Endothelial cell of umbilical vein (primary cell): ENCODE data around the gene LSP1. TPM values are rescaled to one million over a fixed set of nuclear protein-coding genes. Genes with fewer than 3 reads are reported as not detected.

Experiments
- BruUV-seq: library from RNA; stranded (reverse); fragments of 400-500 nt; replicated peaks from 2 replicates; lab custom pipeline; 2021; lab: Mats Ljungman, UMichigan
- CTCF ChIA-PET: fragments of 300-600, 350-600 bp; sonication (Branson Sonifier 250); formaldehyde crosslinking; loops from one replicate; lab custom pipeline; 2021; ENCODE audit warnings: antibody characterized with exemption, inconsistent platforms; lab: Charles Lee
- POLR2A ChIA-PET: fragments of 300-600, 350-600 bp; sonication (Branson Sonifier 250); formaldehyde crosslinking; loops from one replicate; lab custom pipeline; 2021; ENCODE audit warnings: antibody characterized with exemption, inconsistent platforms; lab: Charles Lee
- DNase-seq: peaks from one replicate; pipeline ENCODE4 v3.0.0-alpha.2; 2011; ENCODE audit warnings: low read depth, low spot score
- FAIRE-seq: peaks from 2 replicates; lab custom pipeline; 2011; peaks lifted over from hg19 to GRCh38; lab: Jason Lieb, UNC
- H2AFZ ChIP-seq: 2 replicates; pipeline ENCODE4 v1.6.0; 2012; ENCODE audit warnings: low read depth, low read length, control low read depth, inconsistent platforms
- H3K27ac ChIP-seq: 2 replicates; pipeline ENCODE4 v1.5.1; 2011; ENCODE audit warnings: low read depth, mild to moderate bottlenecking, control low read depth, low read length, moderate library complexity; ENCODE audit not compliant: insufficient read depth
- H3K27me3 ChIP-seq, 2 experiments: 2 replicates each; pipeline versions ENCODE4 v1.6.0 to v1.6.1; 2011; ENCODE audit warnings: low read length in 2 of 2, mixed read lengths in 1 of 2; ENCODE audit not compliant: control insufficient read depth in 2 of 2, insufficient read depth in 2 of 2
- H3K36me3 ChIP-seq, 2 experiments: 2 replicates in 1 of 2; 3 replicates in 1 of 2; pipeline ENCODE4 v1.5.1; 2011; ENCODE audit warnings: low read length in 2 of 2, mild to moderate bottlenecking in 1 of 2, moderate library complexity in 1 of 2; ENCODE audit not compliant: control insufficient read depth in 2 of 2, insufficient read depth in 2 of 2; ENCODE audit errors: extremely low read depth in 1 of 2
- H3K4me1 ChIP-seq: 3 replicates; pipeline ENCODE4 v1.5.1; 2011; ENCODE audit warnings: mild to moderate bottlenecking, low read length; ENCODE audit not compliant: control insufficient read depth, insufficient read depth; ENCODE audit errors: extremely low read depth
- H3K4me2 ChIP-seq: 2 replicates; pipeline ENCODE4 v1.6.1; 2011; ENCODE audit warnings: low read length, control low read depth, mixed read lengths; ENCODE audit not compliant: insufficient read depth
- H3K4me3 ChIP-seq, 3 experiments: fragments of 200-600 bp in 1 of 3; sonication (generic), shearing (Covaris generic) in 1 of 3; replicated peaks in 1 of 3; 2 replicates each; pipeline ENCODE4 v1.5.1; 2011 to 2016; ENCODE audit warnings: control low read depth in 3 of 3, low read length in 3 of 3, mild to moderate bottlenecking in 2 of 3, inconsistent platforms in 1 of 3, low read depth in 1 of 3, moderate library complexity in 1 of 3; ENCODE audit not compliant: insufficient read depth in 1 of 3
- H3K79me2 ChIP-seq: 2 replicates; pipeline ENCODE4 v1.6.0; 2012; ENCODE audit warnings: low read length, inconsistent platforms; ENCODE audit not compliant: control insufficient read depth, insufficient read depth
- H3K9ac ChIP-seq: replicated peaks from 2 replicates; pipeline ENCODE3; 2011; ENCODE audit warnings: low read length, control low read depth; ENCODE audit not compliant: insufficient read depth; ENCODE audit errors: extremely low read depth
- H3K9me1 ChIP-seq: replicated peaks from 3 replicates; pipeline ENCODE4 v1.6.0; 2011; ENCODE audit warnings: mild to moderate bottlenecking, low read length; ENCODE audit not compliant: control insufficient read depth, insufficient read depth; ENCODE audit errors: extremely low read depth
- H3K9me3 ChIP-seq: replicated peaks from 2 replicates; pipeline ENCODE4 v1.5.1; 2012; ENCODE audit warnings: low read length, inconsistent platforms; ENCODE audit not compliant: control insufficient read depth, insufficient read depth
- H4K20me1 ChIP-seq: replicated peaks from 2 replicates; pipeline ENCODE3; 2011; ENCODE audit warnings: mild to moderate bottlenecking, low read length; ENCODE audit not compliant: control insufficient read depth, insufficient read depth; ENCODE audit errors: extremely low read depth
- EZH2 ChIP-seq: IDR thresholded peaks from 2 replicates; pipeline ENCODE4 v1.6.1; 2012; ENCODE audit warnings: borderline replicate concordance, low read depth, mild to moderate bottlenecking, moderate library complexity, low read length, inconsistent platforms; ENCODE audit not compliant: severe bottlenecking
- FOS ChIP-seq: IDR thresholded peaks from 2 replicates; pipeline ENCODE4 v1.6.1; 2011; ENCODE audit warnings: mild to moderate bottlenecking, low read length, moderate library complexity, borderline replicate concordance; ENCODE audit not compliant: insufficient read depth
- GATA2 ChIP-seq: IDR thresholded peaks from 2 replicates; pipeline ENCODE4 v1.7.0; 2011; ENCODE audit warnings: low read depth, mild to moderate bottlenecking, moderate library complexity, mixed read lengths, low read length; ENCODE audit not compliant: insufficient read length, insufficient read depth
- JUN ChIP-seq: IDR thresholded peaks from 2 replicates; pipeline ENCODE4 v1.6.1; 2011; ENCODE audit warnings: borderline replicate concordance, low read depth; ENCODE audit not compliant: insufficient read length, insufficient read depth
- MAX ChIP-seq: IDR thresholded peaks from 2 replicates; pipeline ENCODE4 v1.6.1; 2011; ENCODE audit not compliant: insufficient read depth, insufficient read length
- MYC ChIP-seq: IDR thresholded peaks from one replicate; pipeline ENCODE4 v1.6.1; 2011; ENCODE audit warnings: mild to moderate bottlenecking, low read depth, low read length
- POLR2A ChIP-seq: IDR thresholded peaks from 2 replicates; pipeline ENCODE4 v1.6.1; 2012; ENCODE audit warnings: low read depth, mild to moderate bottlenecking, control low read depth, low read length
- POLR2AphosphoS5 ChIP-seq: IDR thresholded peaks from 2 replicates; pipeline ENCODE4 v1.6.1; 2012; ENCODE audit warnings: low read depth, mild to moderate bottlenecking, control low read depth, low read length, moderate library complexity; ENCODE audit not compliant: insufficient read depth
- dilution Hi-C: fragments of 300-500 bp; cut with MboI; formaldehyde crosslinking; loops from one replicate; pipeline ENCODE4 v1.15.0; 2019; ENCODE audit warnings: low sequenced_read_pairs; ENCODE audit not compliant: extremely low pct_ligation_motif_present
- intact Hi-C: fragments of 100-400 bp; cut with micrococcal nuclease; formaldehyde crosslinking; loops from one replicate; pipeline ENCODE4 v1.10.0; 2022
- polyA plus RNA-seq, 4 experiments: library from polyadenylated mRNA; depleted of rRNA in 3 of 4; stranded (reverse) in 3 of 4; unstranded in 1 of 4; fragments of >200 nt; gene quantifications; 2 replicates each; pipeline versions ENCODE4 v1.2.1 to v1.2.3, GENCODE V29; 2011 to 2012; ENCODE audit warnings: missing spikeins in 1 of 4
- total RNA-seq: library from RNA; stranded (reverse); gene quantifications from 2 replicates; pipeline ENCODE4 v1.2.3, GENCODE V29; 2021
- TF ChIP-seq, protein P1 (sequence below), 2 donors: IDR thresholded peaks; 1 replicate in 1 of 2; 2 replicates in 1 of 2; pipeline ENCODE4 v1.5.1; 2011; ENCODE audit warnings: low read length in 2 of 2, mild to moderate bottlenecking in 2 of 2, moderate library complexity in 2 of 2, control low read depth in 1 of 2, inconsistent platforms in 1 of 2, low read depth in 1 of 2; ENCODE audit not compliant: insufficient read depth in 1 of 2; ENCODE audit errors: extremely low read depth in 1 of 2

LSP1 gene
- total and polyA plus RNA-seq, 2 donors (not counting 3 experiments of a cell fraction or from before 2014, with no cell fraction given), result not detected

DNA sequence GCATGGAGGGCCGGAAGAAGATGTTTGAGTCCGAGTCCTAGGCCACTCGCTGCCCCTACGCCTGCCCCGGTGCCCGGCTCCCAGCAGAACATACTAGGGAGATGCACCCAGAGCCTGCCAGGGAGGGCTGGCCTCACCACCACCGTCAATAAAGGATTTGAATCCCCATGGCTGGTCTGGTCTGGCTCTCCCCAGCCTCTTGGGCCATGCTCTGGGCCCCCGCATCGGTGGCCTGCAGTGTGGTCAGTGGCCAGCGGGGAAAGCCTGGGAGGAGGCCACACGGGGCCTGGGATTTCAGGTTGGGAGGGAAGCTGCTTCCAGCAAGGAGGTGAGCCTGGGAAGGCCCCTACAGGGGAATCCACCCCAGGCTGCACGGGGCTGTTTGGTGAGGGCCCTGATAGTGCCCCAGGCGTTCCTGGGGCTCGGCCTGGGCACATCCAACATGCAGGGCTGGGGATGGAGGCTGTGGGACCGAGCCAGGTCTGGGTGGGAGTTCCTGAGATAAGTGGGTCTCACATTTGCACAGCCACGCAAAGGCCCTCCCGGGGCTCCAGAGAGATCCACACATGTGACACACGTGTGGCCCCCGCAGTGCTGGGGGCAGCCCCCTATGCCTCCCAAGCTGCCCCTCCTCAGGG lies 11.3 kb upstream of the LSP1 start:
- CTCF ChIA-PET, result interaction anchor here (1.1 to 2.6 kb wide), 7 partner anchors 41 to 315 kb away, joined by 3 to 14 read pairs (median 7); no protein-coding TSS in a partner anchor
- Histone ChIP-seq H3K27me3 (no peaks in the 10 kb centered on the region), H4K20me1 (no peaks in the 10 kb centered on the region), H3K27ac (no peak overlapping the region), H3K79me2 (no peaks in the 10 kb centered on the region), H3K9ac (no peak overlapping the region), H3K4me2 (no peak overlapping the region), H2AFZ (no peak overlapping the region), H3K9me3 (no peaks in the 10 kb centered on the region), H3K4me3 (no peak overlapping the region), H3K9me1 (no peaks in the 10 kb centered on the region), H3K36me3 (no peaks in the 10 kb centered on the region), H3K4me1 (no peaks in the 10 kb centered on the region)
- no peak for DNase-seq
- BruUV-seq, result no TSS peak
- TF ChIP-seq GATA2, result no peak
- no peak for TF ChIP-seq POLR2AphosphoS5
- TF ChIP-seq MYC, result no peak
- no peak for TF ChIP-seq POLR2A
- TF ChIP-seq FOS, result no peak
- TF ChIP-seq, protein P1, sequence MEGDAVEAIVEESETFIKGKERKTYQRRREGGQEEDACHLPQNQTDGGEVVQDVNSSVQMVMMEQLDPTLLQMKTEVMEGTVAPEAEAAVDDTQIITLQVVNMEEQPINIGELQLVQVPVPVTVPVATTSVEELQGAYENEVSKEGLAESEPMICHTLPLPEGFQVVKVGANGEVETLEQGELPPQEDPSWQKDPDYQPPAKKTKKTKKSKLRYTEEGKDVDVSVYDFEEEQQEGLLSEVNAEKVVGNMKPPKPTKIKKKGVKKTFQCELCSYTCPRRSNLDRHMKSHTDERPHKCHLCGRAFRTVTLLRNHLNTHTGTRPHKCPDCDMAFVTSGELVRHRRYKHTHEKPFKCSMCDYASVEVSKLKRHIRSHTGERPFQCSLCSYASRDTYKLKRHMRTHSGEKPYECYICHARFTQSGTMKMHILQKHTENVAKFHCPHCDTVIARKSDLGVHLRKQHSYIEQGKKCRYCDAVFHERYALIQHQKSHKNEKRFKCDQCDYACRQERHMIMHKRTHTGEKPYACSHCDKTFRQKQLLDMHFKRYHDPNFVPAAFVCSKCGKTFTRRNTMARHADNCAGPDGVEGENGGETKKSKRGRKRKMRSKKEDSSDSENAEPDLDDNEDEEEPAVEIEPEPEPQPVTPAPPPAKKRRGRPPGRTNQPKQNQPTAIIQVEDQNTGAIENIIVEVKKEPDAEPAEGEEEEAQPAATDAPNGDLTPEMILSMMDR (IDR thresholded peaks at IDR 0.05; ENCODE audit: extremely low read depth in 1 of 2, insufficient read depth in 1 of 2, low read depth in 1 of 2, low read length in 2 of 2), result no peak
- TF ChIP-seq MAX, result no peak
- TF ChIP-seq EZH2, result no peak
- no peak for TF ChIP-seq JUN
- no peak for FAIRE-seq
- intact Hi-C loops, result no loop called here
- POLR2A ChIA-PET, result no interaction called here
- dilution Hi-C loops, result no loop called here
